Gastrocnemius medialis (tissue), 4 donors: ENCODE measurements around the gene SRCAP.
"Not testable (repeated sequence)": the region's sequence is repeated elsewhere in the genome, so short reads cannot be mapped to it uniquely, and the experiment has no call there.

Source experiments
- CTCF ChIP-seq, 5 experiments: fragments of 450-650 bp in 3 of 5; fragments of 200-600 bp in 2 of 5; sonication (generic) in 2 of 5; IDR thresholded peaks in 4 of 5; conservative IDR thresholded peaks in 1 of 5; 1 replicate in 4 of 5; 2 replicates in 1 of 5; pipeline ENCODE4 v1.5.1; 2016 to 2019; ENCODE audit warnings: antibody characterized with exemption in 5 of 5, mild to moderate bottlenecking in 3 of 5, moderate library complexity in 3 of 5
- POLR2A ChIP-seq, 2 donors: fragments of 450-650 bp; IDR thresholded peaks; one replicate each; pipeline ENCODE4 v1.6.1; 2017; ENCODE audit warnings: antibody characterized with exemption in 2 of 2, mild to moderate bottlenecking in 2 of 2, moderate library complexity in 2 of 2

- TF ChIP-seq CTCF (IDR thresholded peaks at IDR 0.05 in 4 of 5, conservative IDR thresholded peaks at IDR 0.05 in 1 of 5); POLR2A (IDR thresholded peaks at IDR 0.05): not testable (repeated sequence)
These were observed 4.1 kb downstream of the SRCAP start for GRCh38 chr16:30703071-30703470.
